HT-29 (cell line): ENCODE results near the gene WWOX. TPM values are rescaled to one million over a fixed set of nuclear protein-coding genes. Genes with fewer than 3 reads are reported as not detected.

Experiments used
- DNase-seq: peaks from one replicate; pipeline ENCODE4 v3.0.0-alpha.2; 2015; ENCODE audit warnings: low spot score
- total RNA-seq: library from RNA; depleted of rRNA; stranded (reverse); fragments of >200 nt; shearing (Covaris generic); gene quantifications from 2 replicates; pipeline ENCODE4 v1.2.3, GENCODE V29; 2014

WWOX gene
- total RNA-seq, 1 experiment from 2014 or later: 27.3 TPM

GRCh38 chr16:78192734-78193488, 93.5 kb downstream of the WWOX start:
- no peak for DNase-seq

GRCh38 chr16:78194948-78195347, 95.5 kb downstream of the WWOX start:
- DNase-seq: no peak

GRCh38 chr16:78195797-78196196, 96.3 kb downstream of the WWOX start:
- DNase-seq: no peak

GRCh38 chr16:78196502-78196901, 97.0 kb downstream of the WWOX start:
- no peak for DNase-seq

GRCh38 chr16:78198288-78198687, 98.8 kb downstream of the WWOX start:
- no peak for DNase-seq

GRCh38 chr16:78199325-78200022, 100.0 kb downstream of the WWOX start:
- DNase-seq: peak; percentile 63

GRCh38 chr16:78200023-78200389, 100.6 kb downstream of the WWOX start:
- no peak for DNase-seq

- DNase-seq: no peak
Observed at GRCh38 chr16:78200623-78201096, 101.2 kb downstream of the WWOX start.

- DNase-seq: no peak
Observed at GRCh38 chr16:78205506-78205905, 106.1 kb downstream of the WWOX start.

GRCh38 chr16:78206623-78207223, 107.3 kb downstream of the WWOX start:
- no peak for DNase-seq

GRCh38 chr16:78209951-78210661, 110.7 kb downstream of the WWOX start:
- peak; percentile 29 for DNase-seq

- no peak for DNase-seq
Observed at GRCh38 chr16:78211020-78211599, 111.7 kb downstream of the WWOX start.

- peak; percentile 68 for DNase-seq
Observed at GRCh38 chr16:78211946-78212345, 112.5 kb downstream of the WWOX start.

GRCh38 chr16:78212674-78213073, 113.2 kb downstream of the WWOX start:
- no peak for DNase-seq

- no peak for DNase-seq
Observed at GRCh38 chr16:78213751-78214150, 114.3 kb downstream of the WWOX start.

GRCh38 chr16:78215222-78215621, 115.8 kb downstream of the WWOX start:
- no peak for DNase-seq

GRCh38 chr16:78216166-78216745, 116.8 kb downstream of the WWOX start:
- DNase-seq: no peak

- no peak for DNase-seq
Observed at GRCh38 chr16:78217276-78217675, 117.8 kb downstream of the WWOX start.

- DNase-seq: no peak
Observed at GRCh38 chr16:78218279-78218678, 118.8 kb downstream of the WWOX start.

GRCh38 chr16:78218856-78219651, 119.6 kb downstream of the WWOX start:
- DNase-seq: no peak
